H9 (cell line): ENCODE measurements around the gene SSX2IP. TPM values are rescaled to one million over a fixed set of nuclear protein-coding genes. Genes with fewer than 3 reads are reported as not detected.
"Not testable (repeated sequence)": the region's sequence is repeated elsewhere in the genome, so short reads cannot be mapped to it uniquely, and the experiment has no call there.

ENCODE experiments used
- DNase-seq: peaks from one replicate; pipeline ENCODE4 v3.0.0-alpha.2; 2017
- H2AFZ ChIP-seq: one replicate; pipeline ENCODE4 v1.6.1; 2013; ENCODE audit warnings: mild to moderate bottlenecking, low read length, control low read depth, moderate library complexity
- H2AK5ac ChIP-seq: 2 replicates; pipeline ENCODE4 v1.6.1; 2013; ENCODE audit warnings: low read length, control low read depth, mixed read lengths; ENCODE audit not compliant: insufficient read length
- H2BK120ac ChIP-seq: one replicate; pipeline ENCODE4 v1.6.1; 2013; ENCODE audit warnings: low read depth, mild to moderate bottlenecking, low read length, control low read depth, inconsistent platforms; ENCODE audit not compliant: poor library complexity, severe bottlenecking
- H2BK12ac ChIP-seq: 2 replicates; pipeline ENCODE4 v1.6.1; 2013; ENCODE audit warnings: low read length, control low read depth, mixed read lengths, low read depth; ENCODE audit not compliant: insufficient read length
- H2BK15ac ChIP-seq: 2 replicates; pipeline ENCODE4 v1.6.1; 2013; ENCODE audit warnings: low read depth, low read length, control low read depth
- H2BK20ac ChIP-seq: one replicate; pipeline ENCODE4 v1.6.1; 2013; ENCODE audit warnings: low read depth, mild to moderate bottlenecking, low read length, control low read depth, inconsistent platforms; ENCODE audit not compliant: poor library complexity, severe bottlenecking
- H2BK5ac ChIP-seq: 2 replicates; pipeline ENCODE4 v1.6.1; 2013; ENCODE audit warnings: low read length, control low read depth, mixed read lengths; ENCODE audit not compliant: insufficient read length
- H3K14ac ChIP-seq: 2 replicates; pipeline ENCODE4 v1.6.1; 2013; ENCODE audit warnings: low read length, control low read depth; ENCODE audit not compliant: insufficient read depth
- H3K18ac ChIP-seq: 2 replicates; pipeline ENCODE4 v1.6.1; 2013; ENCODE audit warnings: low read depth, mild to moderate bottlenecking, mixed read lengths, low read length, control low read depth; ENCODE audit not compliant: insufficient read length
- H3K23ac ChIP-seq: 2 replicates; pipeline ENCODE4 v1.6.1; 2013; ENCODE audit warnings: low read length, control low read depth, mixed read lengths, low read depth; ENCODE audit not compliant: insufficient read length
- H3K23me2 ChIP-seq: 2 replicates; pipeline ENCODE4 v1.6.1; 2013; ENCODE audit warnings: low read depth, mild to moderate bottlenecking, mixed read lengths, low read length, control low read depth; ENCODE audit not compliant: insufficient read length, poor library complexity, severe bottlenecking
- H3K27ac ChIP-seq: 2 replicates; pipeline ENCODE4 v1.5.1; 2013; ENCODE audit warnings: low read length, control low read depth, mixed read lengths, low read depth; ENCODE audit not compliant: insufficient read length
- H3K27me3 ChIP-seq: 2 replicates; pipeline ENCODE4 v1.6.1; 2013; ENCODE audit warnings: low read length, control low read depth, inconsistent platforms; ENCODE audit not compliant: insufficient read depth
- H3K4ac ChIP-seq: 2 replicates; pipeline ENCODE4 v1.6.1; 2013; ENCODE audit warnings: low read depth, mild to moderate bottlenecking, control low read depth, inconsistent platforms, low read length, moderate library complexity
- H3K4me1 ChIP-seq: 2 replicates; pipeline ENCODE4 v1.6.1; 2013; ENCODE audit warnings: low read length, control low read depth, inconsistent platforms; ENCODE audit not compliant: insufficient read depth
- H3K4me2 ChIP-seq: 2 replicates; pipeline ENCODE4 v1.6.1; 2013; ENCODE audit warnings: low read length, control low read depth, mixed read lengths; ENCODE audit not compliant: insufficient read length, insufficient read depth
- H3K56ac ChIP-seq: 2 replicates; pipeline ENCODE4 v1.6.1; 2013; ENCODE audit warnings: low read depth, mild to moderate bottlenecking, mixed read lengths, low read length, control low read depth; ENCODE audit not compliant: insufficient read length
- H3K79me1 ChIP-seq: 2 replicates; pipeline ENCODE4 v1.6.1; 2013; ENCODE audit warnings: low read depth, mild to moderate bottlenecking, moderate library complexity, low read length, control low read depth, inconsistent platforms; ENCODE audit not compliant: insufficient read depth, poor library complexity, severe bottlenecking
- H3K79me2 ChIP-seq: 2 replicates; pipeline ENCODE4 v1.6.1; 2013; ENCODE audit warnings: low read length, control low read depth, inconsistent platforms; ENCODE audit not compliant: insufficient read depth
- H3K9ac ChIP-seq: 2 replicates; pipeline ENCODE4 v1.6.1; 2013; ENCODE audit warnings: low read length, control low read depth, mixed read lengths; ENCODE audit not compliant: insufficient read length; ENCODE audit errors: extremely low read depth
- H3K9me3 ChIP-seq: one replicate; pipeline ENCODE4 v1.6.1; 2013; ENCODE audit warnings: low read depth, low read length, inconsistent platforms; ENCODE audit not compliant: control insufficient read depth
- H3T11ph ChIP-seq: one replicate; pipeline ENCODE4 v1.6.1; 2013; ENCODE audit warnings: mild to moderate bottlenecking, low read length, control low read depth, inconsistent platforms
- H4K20me1 ChIP-seq: one replicate; pipeline ENCODE4 v1.6.1; 2013; ENCODE audit not compliant: control insufficient read depth, insufficient read length, insufficient read depth
- H4K5ac ChIP-seq: 2 replicates; pipeline ENCODE4 v1.6.1; 2013; ENCODE audit warnings: low read depth, mild to moderate bottlenecking, mixed read lengths, low read length, control low read depth; ENCODE audit not compliant: insufficient read length
- H4K8ac ChIP-seq: replicated peaks from 2 replicates; pipeline ENCODE4 v1.6.1; 2013; ENCODE audit warnings: low read length, control low read depth, mixed read lengths, low read depth; ENCODE audit not compliant: insufficient read length
- H4K91ac ChIP-seq: 2 replicates; pipeline ENCODE4 v1.6.1; 2013; ENCODE audit warnings: low read depth, mild to moderate bottlenecking, moderate library complexity, mixed read lengths, low read length, control low read depth; ENCODE audit not compliant: insufficient read length
- H3K27ac Mint-ChIP-seq, 3 experiments: 2 replicates in 2 of 3; 3 replicates in 1 of 3; pipeline ENCODE4 v1.8.0; 2020 to 2021; ENCODE audit warnings: mixed read lengths in 3 of 3, mild to moderate bottlenecking in 1 of 3, moderate library complexity in 1 of 3
- H3K27me3 Mint-ChIP-seq: 2 replicates; pipeline ENCODE4 v1.8.0; 2021; ENCODE audit warnings: low read depth, mild to moderate bottlenecking, moderate library complexity, mixed read lengths
- H3K36me3 Mint-ChIP-seq, 3 experiments: 2 replicates in 2 of 3; 3 replicates in 1 of 3; pipeline ENCODE4 v1.8.0; 2020 to 2021; ENCODE audit warnings: low read depth in 3 of 3, mixed read lengths in 3 of 3; ENCODE audit not compliant: insufficient read depth in 1 of 3
- H3K4me1 Mint-ChIP-seq, 2 experiments: 2 replicates each; pipeline ENCODE4 v1.8.0; 2020; ENCODE audit warnings: mixed read lengths in 2 of 2
- H3K4me3 Mint-ChIP-seq, 2 experiments: 2 replicates in 1 of 2; 3 replicates in 1 of 2; pipeline ENCODE4 v1.8.0; 2020 to 2021; ENCODE audit warnings: mild to moderate bottlenecking in 2 of 2, mixed read lengths in 2 of 2, moderate library complexity in 1 of 2
- H3K9me3 Mint-ChIP-seq, 2 experiments: 2 replicates in 1 of 2; 3 replicates in 1 of 2; pipeline ENCODE4 v1.8.0; 2020; ENCODE audit warnings: mild to moderate bottlenecking in 2 of 2, mixed read lengths in 2 of 2, moderate library complexity in 1 of 2
- WGBS: extraction: QIAGEN DNeasy Blood & Tissue Kit; methylation state at CpG from one replicate; pipeline ENCODE4 v1.1.7; 2013; ENCODE audit warnings: missing lambda C conversion rate, low lambda C conversion rate, mixed read lengths; ENCODE audit not compliant: insufficient read length; ENCODE audit errors: extremely low coverage; 5-methylcytosine and 5-hydroxymethylcytosine counted together
- total RNA-seq: library from RNA; stranded (reverse); gene quantifications from 2 replicates; pipeline ENCODE4 v1.2.1, GENCODE V29; 2021
- TF ChIP-seq, protein P1 (sequence below): fragments of 200-600 bp; sonication (generic); conservative IDR thresholded peaks from 3 replicates; pipeline ENCODE4 v1.8.0; 2021; ENCODE audit warnings: antibody characterized with exemption, mild to moderate bottlenecking

Gene SSX2IP
- total RNA-seq, 1 experiment from 2014 or later, result 19.6 TPM

DNA sequence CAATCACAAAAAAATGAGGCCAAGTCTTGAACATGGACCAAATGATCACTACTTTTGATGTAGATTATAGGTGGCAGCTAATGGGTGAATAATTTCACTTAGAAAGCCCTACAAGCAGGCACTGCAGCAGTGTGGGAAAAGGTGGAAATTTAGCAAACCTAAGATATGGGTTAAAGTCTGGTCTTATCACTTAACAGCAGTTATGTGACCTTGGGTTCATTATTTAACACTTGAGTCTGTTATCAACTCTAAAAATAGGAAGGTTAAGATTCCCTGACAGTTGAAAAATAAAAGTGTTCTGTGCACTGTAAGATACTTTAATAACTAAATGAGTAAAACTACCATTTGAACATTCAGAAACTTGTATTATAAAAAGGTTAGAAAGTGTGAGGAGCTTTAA, 47.5 kb downstream of the SSX2IP start:
- no peaks in the 10 kb centered on the region for H3K27me3 Mint-ChIP-seq
- H3K18ac ChIP-seq, result no peak overlapping the region
- peaks cover 3 to 6% (median 5%) of the 10 kb centered on the region in 3 experiments; a peak in 6 of 7 replicates for H3K36me3 Mint-ChIP-seq
- H3K9ac ChIP-seq, result no peak overlapping the region
- no peak overlapping the region for H3K27ac Mint-ChIP-seq
- H3K4me3 Mint-ChIP-seq, result no peak overlapping the region
- no peak overlapping the region for H2AK5ac ChIP-seq
- H3K56ac ChIP-seq, result no peak overlapping the region
- no peak overlapping the region for H4K91ac ChIP-seq
- TF ChIP-seq, protein P1, sequence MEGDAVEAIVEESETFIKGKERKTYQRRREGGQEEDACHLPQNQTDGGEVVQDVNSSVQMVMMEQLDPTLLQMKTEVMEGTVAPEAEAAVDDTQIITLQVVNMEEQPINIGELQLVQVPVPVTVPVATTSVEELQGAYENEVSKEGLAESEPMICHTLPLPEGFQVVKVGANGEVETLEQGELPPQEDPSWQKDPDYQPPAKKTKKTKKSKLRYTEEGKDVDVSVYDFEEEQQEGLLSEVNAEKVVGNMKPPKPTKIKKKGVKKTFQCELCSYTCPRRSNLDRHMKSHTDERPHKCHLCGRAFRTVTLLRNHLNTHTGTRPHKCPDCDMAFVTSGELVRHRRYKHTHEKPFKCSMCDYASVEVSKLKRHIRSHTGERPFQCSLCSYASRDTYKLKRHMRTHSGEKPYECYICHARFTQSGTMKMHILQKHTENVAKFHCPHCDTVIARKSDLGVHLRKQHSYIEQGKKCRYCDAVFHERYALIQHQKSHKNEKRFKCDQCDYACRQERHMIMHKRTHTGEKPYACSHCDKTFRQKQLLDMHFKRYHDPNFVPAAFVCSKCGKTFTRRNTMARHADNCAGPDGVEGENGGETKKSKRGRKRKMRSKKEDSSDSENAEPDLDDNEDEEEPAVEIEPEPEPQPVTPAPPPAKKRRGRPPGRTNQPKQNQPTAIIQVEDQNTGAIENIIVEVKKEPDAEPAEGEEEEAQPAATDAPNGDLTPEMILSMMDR, result no peak
- no peak overlapping the region for H3T11ph ChIP-seq
- no peak for DNase-seq
- no peaks in the 10 kb centered on the region for H3K4me1 Mint-ChIP-seq
- H3K27me3 ChIP-seq, result no peaks in the 10 kb centered on the region
- H3K4ac ChIP-seq, result no peak overlapping the region
- no peaks in the 10 kb centered on the region for H3K79me2 ChIP-seq
- no peak overlapping the region for H2BK120ac ChIP-seq
- H3K9me3 ChIP-seq, result no peaks in the 10 kb centered on the region
- no peak overlapping the region for H2BK15ac ChIP-seq
- no peak overlapping the region for H3K23ac ChIP-seq
- H3K23me2 ChIP-seq, result no peaks in the 10 kb centered on the region
- H3K27ac ChIP-seq, result no peak overlapping the region
- no peaks in the 10 kb centered on the region for H4K20me1 ChIP-seq
- no peaks in the 10 kb centered on the region for H3K9me3 Mint-ChIP-seq
- H2BK20ac ChIP-seq, result no peak overlapping the region
- H4K8ac ChIP-seq, result no peak overlapping the region
- no peak overlapping the region for H2AFZ ChIP-seq
- H2BK12ac ChIP-seq, result no peak overlapping the region
- H2BK5ac ChIP-seq, result no peak overlapping the region
- no peaks in the 10 kb centered on the region for H3K4me1 ChIP-seq
- H3K79me1 ChIP-seq, result no peaks in the 10 kb centered on the region
- no peak overlapping the region for H4K5ac ChIP-seq
- no peak overlapping the region for H3K14ac ChIP-seq
- no peak overlapping the region for H3K4me2 ChIP-seq

DNA sequence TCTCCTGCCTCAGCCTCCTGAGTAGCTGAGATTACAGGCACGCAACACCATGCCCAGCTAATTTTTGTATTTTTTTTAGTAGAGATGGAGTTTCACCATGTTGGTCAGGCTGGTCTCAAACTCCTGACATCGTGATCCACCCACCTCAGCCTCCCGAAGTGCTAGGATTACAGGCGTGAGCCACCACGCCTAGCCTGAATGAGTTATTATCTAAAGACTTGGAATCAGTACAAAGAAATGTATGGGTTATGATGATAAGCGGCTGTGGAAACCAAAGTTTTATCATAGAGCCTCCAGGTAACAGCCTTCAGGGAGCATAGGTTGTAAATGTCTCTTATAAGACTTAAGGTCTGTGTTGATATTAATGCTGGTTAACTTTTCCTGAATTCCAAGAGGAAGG, 50.5 kb downstream of the SSX2IP start:
- not testable (repeated sequence) for H3K79me1 ChIP-seq, H2BK20ac ChIP-seq, H3K9me3 ChIP-seq, H3K79me2 ChIP-seq, H2AFZ ChIP-seq, H4K91ac ChIP-seq, H3K9me3 Mint-ChIP-seq, H2BK5ac ChIP-seq, H3K18ac ChIP-seq, DNase-seq, H3K4me1 Mint-ChIP-seq, H3K4ac ChIP-seq, H2BK120ac ChIP-seq, H4K8ac ChIP-seq, H3K23me2 ChIP-seq, H4K5ac ChIP-seq, H2AK5ac ChIP-seq, H3K4me3 Mint-ChIP-seq, H2BK15ac ChIP-seq, H3K27me3 Mint-ChIP-seq, H3K36me3 Mint-ChIP-seq, H3K27me3 ChIP-seq, H3K27ac ChIP-seq, H3K4me2 ChIP-seq, H3K56ac ChIP-seq, H2BK12ac ChIP-seq, H3T11ph ChIP-seq, H3K14ac ChIP-seq, H4K20me1 ChIP-seq, H3K9ac ChIP-seq, H3K4me1 ChIP-seq, H3K27ac Mint-ChIP-seq, H3K23ac ChIP-seq
- no CpG with 5 or more reads among the region's 6 CpGs for WGBS
